Immature natural killer cell (primary cell): ENCODE data around the gene DPM1. TPM values are rescaled to one million over a fixed set of nuclear protein-coding genes. Genes with fewer than 3 reads are reported as not detected.

ENCODE experiments used
- DNase-seq, 3 donors: peaks; one replicate each; pipeline ENCODE4 v3.0.0; 2022; ENCODE audit warnings: mixed read lengths in 1 of 3
- H3K27ac Mint-ChIP-seq, 6 donors: one replicate each; pipeline ENCODE4 v1.8.0; 2020; ENCODE audit warnings: mixed read lengths in 6 of 6, mild to moderate bottlenecking in 5 of 6, inconsistent platforms in 4 of 6, moderate library complexity in 3 of 6
- H3K27me3 Mint-ChIP-seq, 3 donors: one replicate each; pipeline ENCODE4 v1.8.0; 2020 to 2021; ENCODE audit warnings: low read depth in 3 of 3, mild to moderate bottlenecking in 3 of 3, mixed read lengths in 3 of 3, moderate library complexity in 3 of 3, inconsistent platforms in 1 of 3
- H3K36me3 Mint-ChIP-seq, 3 donors: one replicate each; pipeline ENCODE4 v1.8.0; 2020; ENCODE audit warnings: mixed read lengths in 3 of 3, inconsistent platforms in 2 of 3, mild to moderate bottlenecking in 2 of 3
- H3K4me1 Mint-ChIP-seq, 2 donors: one replicate each; pipeline ENCODE4 v1.8.0; 2020; ENCODE audit warnings: inconsistent platforms in 2 of 2, mild to moderate bottlenecking in 2 of 2, mixed read lengths in 2 of 2, moderate library complexity in 1 of 2
- H3K4me3 Mint-ChIP-seq, 5 donors: one replicate each; pipeline ENCODE4 v1.8.0; 2020; ENCODE audit warnings: mild to moderate bottlenecking in 5 of 5, mixed read lengths in 5 of 5, inconsistent platforms in 3 of 5, moderate library complexity in 3 of 5
- H3K9me3 Mint-ChIP-seq, 6 donors: one replicate each; pipeline ENCODE4 v1.8.0; 2020; ENCODE audit warnings: mild to moderate bottlenecking in 6 of 6, mixed read lengths in 6 of 6, inconsistent platforms in 4 of 6, moderate library complexity in 3 of 6
- polyA plus RNA-seq, 3 donors: library from polyadenylated mRNA; unstranded; fragments of 300-500 nt; fragmentation: Illumina TruSeq; gene quantifications; one replicate each; pipeline ENCODE4 v1.2.3, GENCODE V29; 2021

DPM1 gene
- polyA plus RNA-seq, 3 donors from 2014 or later: 46.6 to 61.8 (median 52.8) TPM

DNA sequence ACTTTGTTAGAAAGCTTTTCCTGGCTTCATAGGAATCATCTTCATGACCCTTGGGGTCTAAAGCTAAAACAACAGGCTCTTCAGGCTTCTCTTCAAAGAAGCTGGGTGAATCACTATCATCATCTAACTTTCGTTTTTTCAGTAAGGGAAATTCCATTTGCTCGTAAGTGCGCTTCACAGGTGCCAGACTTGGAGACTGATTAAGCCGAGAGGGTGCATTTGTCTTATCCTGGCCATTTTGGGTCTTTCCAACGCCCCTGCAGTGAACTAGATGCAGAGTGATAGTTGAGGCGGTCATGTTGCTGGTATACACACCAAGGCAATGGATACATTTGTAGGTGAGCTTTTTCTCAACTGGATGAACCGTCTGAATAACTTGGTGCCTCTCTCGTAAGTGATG lies 65.9 kb downstream of the DPM1 start:
- Mint-ChIP-seq H3K27ac (peak overlapping the region in 2 of 6 donors; percentile 3 to 14), H3K4me3 (no peak overlapping the region), H3K36me3 (peaks cover 11 to 30% (median 25%) of the 10 kb centered on the region in 3 donors), H3K9me3 (no peaks in the 10 kb centered on the region), H3K4me1 (peaks cover 10 to 31% of the 10 kb centered on the region in 2 donors), H3K27me3 (peaks cover 0 to 2% (median 2%) of the 10 kb centered on the region in 3 donors)
- no peak for DNase-seq

DNA sequence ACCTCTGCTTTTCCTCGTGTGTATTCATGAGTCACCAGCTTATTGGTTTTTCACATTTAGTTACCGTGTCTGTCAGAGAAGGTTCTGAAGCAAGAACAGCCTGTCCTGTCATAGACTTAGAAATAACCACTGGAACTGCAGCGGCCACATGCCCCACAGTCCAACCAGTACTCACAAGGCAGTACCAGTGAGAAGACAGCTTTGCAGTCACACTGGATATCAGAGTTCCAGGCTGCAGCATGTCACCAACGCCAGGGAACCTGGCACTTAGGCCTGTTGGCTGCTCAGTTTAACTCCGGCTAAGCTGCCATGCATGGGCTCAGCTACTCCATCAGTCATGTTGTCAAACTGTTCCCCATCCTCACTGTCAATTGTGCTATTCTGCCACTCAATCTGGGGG lies 67.2 kb downstream of the DPM1 start:
- no peak overlapping the region for H3K4me3 Mint-ChIP-seq
- no peak for DNase-seq
- no peaks in the 10 kb centered on the region for H3K9me3 Mint-ChIP-seq
- peaks cover 6 to 31% of the 10 kb centered on the region in 2 donors for H3K4me1 Mint-ChIP-seq
- peaks cover 0 to 2% (median 2%) of the 10 kb centered on the region in 3 donors for H3K27me3 Mint-ChIP-seq
- peaks cover 11 to 30% (median 27%) of the 10 kb centered on the region in 3 donors for H3K36me3 Mint-ChIP-seq
- H3K27ac Mint-ChIP-seq: peak overlapping the region in 1 of 6 donors; percentile 8

DNA sequence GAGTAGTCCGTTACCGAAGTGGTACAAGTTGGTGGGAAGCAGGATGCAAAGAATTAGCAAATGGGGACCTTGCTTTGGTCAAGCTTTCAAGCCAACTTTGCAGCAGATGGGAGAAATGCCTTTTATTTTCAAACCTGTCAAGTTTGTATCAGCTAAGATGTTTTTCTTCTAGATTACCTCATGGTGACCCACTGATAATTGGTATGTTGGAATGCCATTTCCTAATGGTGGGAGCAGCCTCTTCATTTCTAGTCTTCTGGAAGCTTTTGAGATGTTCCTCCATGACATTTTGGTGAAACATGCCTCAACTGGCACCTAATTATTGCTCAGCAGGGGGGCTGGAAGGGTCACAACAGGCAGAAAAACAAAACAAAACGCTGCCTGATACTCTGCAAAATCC lies 70.8 kb downstream of the DPM1 start:
- DNase-seq: no peak
- no peaks in the 10 kb centered on the region for H3K9me3 Mint-ChIP-seq
- peaks cover 5 to 17% (median 14%) of the 10 kb centered on the region in 3 donors for H3K36me3 Mint-ChIP-seq
- peaks cover 0 to 17% of the 10 kb centered on the region in 2 donors for H3K4me1 Mint-ChIP-seq
- peak overlapping the region in 1 of 6 donors; percentile 31 for H3K27ac Mint-ChIP-seq
- H3K27me3 Mint-ChIP-seq: peaks cover 0 to 2% (median 0%) of the 10 kb centered on the region in 3 donors
- no peak overlapping the region for H3K4me3 Mint-ChIP-seq

DNA sequence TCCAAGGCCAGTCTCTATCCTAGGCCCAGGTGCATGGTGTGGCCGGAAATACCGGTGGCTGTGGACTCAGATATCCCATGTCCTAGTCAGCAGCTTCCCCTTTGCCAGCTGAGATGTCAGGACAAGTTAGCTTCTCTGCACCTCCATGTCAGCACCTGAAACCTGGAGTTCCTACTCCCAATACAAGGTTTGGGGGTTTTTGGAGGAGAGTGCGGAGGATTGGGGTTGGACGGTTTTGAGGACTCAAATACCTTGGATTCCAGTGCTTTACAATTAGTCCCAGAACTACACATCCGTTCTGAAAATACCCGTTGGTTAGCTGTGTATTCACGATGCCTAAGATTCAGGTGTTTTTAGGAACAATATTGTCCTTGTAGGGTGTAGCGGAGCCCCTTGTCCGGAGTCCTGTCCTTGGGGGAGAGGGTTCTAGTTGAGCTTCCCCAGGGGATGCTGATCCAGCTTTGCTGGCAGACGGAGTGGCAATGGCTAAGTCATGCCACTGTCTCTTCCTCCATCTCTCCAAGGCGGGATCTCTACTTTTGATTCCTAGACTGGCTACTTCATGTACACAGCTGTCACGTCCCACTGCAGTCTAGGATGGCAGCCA lies 72.0 kb downstream of the DPM1 start:
- Mint-ChIP-seq H3K9me3 (no peaks in the 10 kb centered on the region), H3K4me3 (no peak overlapping the region), H3K36me3 (peaks cover 0 to 8% (median 7%) of the 10 kb centered on the region in 3 donors), H3K4me1 (peaks cover 0 to 11% of the 10 kb centered on the region in 2 donors), H3K27ac (peak overlapping the region in 1 of 6 donors; percentile 39), H3K27me3 (peaks cover 0 to 2% (median 0%) of the 10 kb centered on the region in 3 donors)
- DNase-seq: no peak

DNA sequence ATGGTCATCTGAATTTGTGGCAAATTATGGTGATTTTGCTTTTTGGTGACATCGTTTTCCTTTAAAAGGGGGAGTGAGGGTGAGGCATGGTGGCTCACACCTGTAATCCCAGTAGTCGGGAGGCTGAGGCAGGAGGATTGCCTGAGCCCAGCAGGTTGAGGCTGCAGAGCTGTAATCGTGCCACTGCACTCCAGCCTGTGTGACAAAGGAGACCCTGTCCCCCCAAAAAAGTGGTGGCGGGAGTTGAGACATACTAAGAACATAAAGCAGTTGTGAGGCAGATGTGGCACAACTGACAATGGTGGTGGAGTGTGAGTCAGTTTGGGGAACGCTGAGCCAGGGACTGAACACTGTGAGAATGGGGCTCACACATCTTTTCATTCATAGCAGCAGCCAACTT lies 72.6 kb downstream of the DPM1 start:
- peaks cover 0 to 2% (median 0%) of the 10 kb centered on the region in 3 donors for H3K27me3 Mint-ChIP-seq
- H3K4me3 Mint-ChIP-seq: no peak overlapping the region
- H3K27ac Mint-ChIP-seq: peak overlapping the region in 1 of 6 donors; percentile 39
- no peaks in the 10 kb centered on the region for H3K9me3 Mint-ChIP-seq
- DNase-seq: no peak
- H3K36me3 Mint-ChIP-seq: peaks cover 0 to 8% (median 7%) of the 10 kb centered on the region in 3 donors
- H3K4me1 Mint-ChIP-seq: peaks cover 0 to 9% of the 10 kb centered on the region in 2 donors

DNA sequence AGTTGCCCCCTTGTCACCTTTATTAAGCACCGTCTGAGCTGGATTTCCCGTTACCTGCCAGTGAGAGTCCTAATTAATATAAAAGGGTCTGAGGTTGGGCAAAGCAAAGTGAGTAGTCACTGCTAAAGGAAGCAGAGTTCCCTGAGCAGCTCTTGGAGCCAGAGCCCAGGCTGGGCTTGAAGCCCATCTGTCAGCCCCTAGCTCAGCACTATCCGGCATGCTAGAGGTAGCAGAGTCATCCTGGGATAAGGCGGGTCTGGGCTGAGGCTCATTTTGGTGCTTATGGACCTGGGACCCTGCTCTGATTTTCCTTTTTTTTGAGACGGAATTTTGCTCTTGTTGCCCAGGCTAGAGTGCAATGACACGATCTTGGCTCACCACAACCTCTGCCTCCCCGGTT lies 73.3 kb downstream of the DPM1 start:
- Mint-ChIP-seq H3K9me3 (no peaks in the 10 kb centered on the region), H3K27ac (peak overlapping the region in 1 of 6 donors; percentile 64), H3K27me3 (peaks cover 0 to 2% (median 0%) of the 10 kb centered on the region in 3 donors), H3K4me3 (no peak overlapping the region), H3K4me1 (peaks cover 0 to 2% of the 10 kb centered on the region in 2 donors), H3K36me3 (peaks cover 0 to 8% (median 7%) of the 10 kb centered on the region in 3 donors)
- DNase-seq: no peak

Other genes starting within 250 kb of the DPM1 start
- gene PARD6B, start 227.0 kb downstream of the DPM1 start, polyA plus RNA-seq: 1 to 10 TPM in 1 of 3 donors, under 1 TPM in 2; 0.38 to 1.1 (median 0.96) TPM
- 10 to 100 TPM; 19.1 to 29.1 (median 24.1) TPM for gene BCAS4, start 163.5 kb downstream of the DPM1 start, polyA plus RNA-seq
- 1 to 10 TPM; 3.0 to 8.4 (median 3.8) TPM for gene ADNP, start 27.1 kb downstream of the DPM1 start, polyA plus RNA-seq
- gene MOCS3, start 286 bp upstream of the DPM1 start, polyA plus RNA-seq: 1 to 10 TPM; 2.9 to 3.7 (median 3.1) TPM
- not detected for gene KCNG1, start 64.6 kb upstream of the DPM1 start, polyA plus RNA-seq